HG02623 (cell line): ENCODE results near the gene MVD.

Experiments
- ATAC-seq: cut with Tn5 transposase; IDR thresholded peaks from one replicate; pipeline ENCODE4 v1.9.1; 2021; ENCODE audit warnings: moderate library complexity; ENCODE audit not compliant: unreplicated experiment

Gene MVD

DNA sequence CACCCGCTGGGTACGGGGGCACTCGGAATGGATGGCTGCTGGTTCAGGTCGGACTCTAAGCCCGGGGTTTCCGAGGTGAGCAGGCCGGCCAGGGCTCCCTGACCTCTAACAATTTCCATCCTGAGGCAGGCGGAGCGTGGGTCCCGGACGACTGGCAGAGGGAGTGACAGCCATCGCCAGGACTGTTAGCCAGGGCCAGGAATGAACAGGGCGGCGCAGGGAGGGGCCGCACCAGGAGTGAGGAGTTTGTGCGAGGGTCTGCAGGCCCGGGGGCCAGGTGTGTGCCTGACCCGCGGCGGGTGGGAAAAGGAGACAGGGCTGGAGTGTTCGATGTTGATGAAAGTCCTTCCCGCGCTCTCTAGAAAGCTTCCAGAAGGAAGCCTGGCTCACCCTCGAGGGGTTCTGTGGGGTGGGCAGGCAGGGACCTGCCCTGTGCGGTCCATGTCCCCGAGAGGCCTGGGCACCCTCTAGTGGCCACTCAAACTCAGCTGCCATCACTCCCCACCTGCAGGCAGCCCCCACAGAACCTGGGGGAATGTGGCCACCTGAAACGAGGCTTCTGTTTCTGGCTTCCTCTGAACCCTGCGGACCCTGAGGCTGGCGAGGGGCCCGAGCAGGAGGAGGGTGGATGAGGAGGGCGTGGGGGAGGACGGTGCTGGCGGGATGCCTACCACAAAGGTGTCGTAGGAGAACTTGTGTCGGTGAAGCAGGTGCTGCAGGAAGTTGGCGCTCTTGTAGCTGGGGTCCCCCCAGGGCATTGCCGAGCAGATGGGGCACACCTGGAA lies 35.1 kb upstream of the MVD start:
- ATAC-seq, result no peak

DNA sequence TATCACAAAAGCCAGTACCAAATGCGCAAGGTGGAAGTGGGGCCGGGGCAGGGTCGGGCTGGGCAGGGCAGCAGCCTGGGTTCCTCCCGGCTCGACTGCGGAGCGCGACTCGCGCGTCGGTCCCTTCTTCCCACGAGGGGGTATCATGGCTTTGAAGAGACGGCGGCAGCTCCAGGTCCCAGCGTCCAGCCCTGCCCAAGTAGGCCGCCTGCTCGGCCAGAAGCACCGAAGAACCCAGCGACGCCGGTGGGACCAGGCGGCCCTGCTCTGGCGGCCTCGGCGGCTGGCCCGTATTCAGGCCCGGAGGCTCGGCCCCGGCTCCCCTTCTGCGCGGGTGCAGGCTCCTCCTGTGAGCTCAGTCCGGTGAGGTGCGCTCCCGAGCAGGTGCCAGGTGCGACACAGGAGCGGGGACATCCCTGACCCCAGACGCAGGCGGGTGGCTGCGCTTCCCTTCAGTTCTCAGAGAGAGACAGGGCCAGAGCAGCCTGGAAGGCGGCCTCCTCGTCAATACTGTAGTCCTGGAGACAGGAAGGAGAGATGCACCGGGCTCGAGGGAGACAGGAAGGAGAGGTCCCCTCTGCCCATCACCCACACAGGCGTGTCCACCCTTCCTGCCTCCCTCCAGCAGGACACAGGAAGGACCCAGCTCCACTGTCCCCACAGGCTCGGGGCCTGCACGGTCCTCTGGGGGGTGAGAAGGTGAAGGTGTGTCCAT lies 34.4 kb upstream of the MVD start:
- no peak for ATAC-seq

- ATAC-seq, result no peak
These were observed 33.5 kb upstream of the MVD start for GRCh38 chr16:88696441-88696840.

- no peak for ATAC-seq
These were observed 32.9 kb upstream of the MVD start for GRCh38 chr16:88695753-88696152.

DNA sequence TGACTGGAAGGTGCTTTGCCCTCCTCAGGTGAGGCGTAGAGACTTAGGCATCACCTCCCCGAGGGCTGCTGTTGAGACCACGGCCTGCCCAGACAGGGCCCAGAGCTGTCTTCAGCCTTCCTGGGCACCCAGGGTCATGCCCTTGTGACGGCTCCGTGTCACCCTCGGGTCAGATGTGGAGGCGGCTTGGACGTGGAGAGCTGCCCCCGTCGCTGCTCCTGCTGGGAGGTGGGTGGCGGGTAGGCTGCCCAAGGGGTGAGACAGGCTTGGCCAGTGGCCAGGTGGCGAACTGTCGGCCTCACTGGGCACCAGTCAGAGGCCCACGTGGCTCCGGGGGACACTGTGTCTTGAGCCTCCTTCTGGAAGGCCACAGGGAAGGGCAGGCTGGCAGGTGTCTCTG lies 32.3 kb upstream of the MVD start:
- no peak for ATAC-seq

- ATAC-seq, result no peak
These were observed 31.6 kb upstream of the MVD start for GRCh38 chr16:88694221-88695087.

GRCh38 chr16:88693420-88694177 lies 30.7 kb upstream of the MVD start:
- no peak for ATAC-seq

- no peak for ATAC-seq
These were observed 30.0 kb upstream of the MVD start for GRCh38 chr16:88692861-88693260.

GRCh38 chr16:88691924-88692560 lies 29.2 kb upstream of the MVD start:
- ATAC-seq, result no peak

GRCh38 chr16:88691129-88691813 lies 28.4 kb upstream of the MVD start:
- ATAC-seq, result no peak

- ATAC-seq, result no peak
These were observed 27.6 kb upstream of the MVD start for GRCh38 chr16:88690341-88691128.

DNA sequence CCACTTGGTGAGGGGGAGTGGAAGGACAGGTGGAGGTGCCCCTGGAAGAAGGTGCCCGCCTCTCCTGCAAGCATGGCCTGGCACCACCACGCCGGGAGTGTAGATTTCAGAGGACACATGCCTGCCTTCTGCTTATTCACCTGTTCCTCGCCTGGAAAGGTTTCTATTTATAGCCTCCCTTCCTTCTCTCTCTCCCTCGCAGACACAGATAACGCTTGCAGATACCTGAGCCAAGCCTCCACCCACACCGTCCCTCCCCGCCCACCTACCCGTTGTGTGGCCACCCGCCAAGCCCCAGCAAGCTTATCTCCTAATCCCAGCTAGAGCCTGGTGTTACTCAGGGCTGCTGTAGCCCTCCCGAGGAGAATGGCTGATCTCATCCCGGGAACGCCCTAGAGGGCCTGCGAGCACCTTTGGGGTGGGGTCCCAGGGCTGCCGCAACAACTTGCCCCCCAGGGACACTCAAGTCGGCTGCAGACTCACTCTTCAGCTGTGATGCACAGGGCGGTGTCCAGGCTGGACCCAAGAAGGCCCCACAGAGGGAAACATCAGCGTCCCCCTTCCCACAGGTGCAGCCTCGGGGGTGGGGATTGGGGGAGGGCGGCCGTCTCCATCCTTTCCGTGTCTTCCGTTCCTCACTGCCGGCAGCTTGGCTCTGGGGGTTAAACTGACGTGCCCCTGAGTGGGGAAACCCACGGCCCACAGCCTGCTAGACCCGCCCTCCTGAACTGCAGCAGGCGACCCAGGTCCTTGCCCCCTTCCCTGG lies 25.3 kb upstream of the MVD start:
- no peak for ATAC-seq

DNA sequence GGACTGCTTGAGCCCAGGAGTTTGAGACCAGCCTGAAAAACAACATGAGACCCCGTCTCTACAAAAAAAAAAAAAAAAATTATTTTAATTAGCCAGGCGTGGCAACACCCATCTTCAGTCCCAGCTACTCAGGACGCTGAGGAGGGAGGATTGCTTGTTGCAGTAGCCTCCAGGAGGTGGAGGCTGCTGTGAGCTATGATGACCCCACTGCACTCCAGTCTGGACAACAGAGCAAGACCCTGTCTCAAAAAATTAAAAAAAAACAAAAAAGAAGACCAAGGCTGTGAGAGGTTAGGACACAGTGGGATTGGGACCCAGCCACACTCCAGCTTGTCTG lies 24.8 kb upstream of the MVD start:
- ATAC-seq, result no peak

- no peak for ATAC-seq
These were observed 24.3 kb upstream of the MVD start for GRCh38 chr16:88687254-88687576.

GRCh38 chr16:88686439-88687253 lies 23.8 kb upstream of the MVD start, which contains the start of gene SNAI3:
Gene SNAI3, minus strand, starts transcription at chr16:88686507. Its CDS starts 101 bp downstream, at chr16:88686406.
- ATAC-seq, result peak; percentile 64

GRCh38 chr16:88686062-88686438 lies 23.2 kb upstream of the MVD start:
- no peak for ATAC-seq
